HuH-7 (cell line): Measurements from ENCODE around the gene ING5.
"Not testable (repeated sequence)": the region's sequence is repeated elsewhere in the genome, so short reads cannot be mapped to it uniquely, and the experiment has no call there.

Experiments used
- DNase-seq: peaks from one replicate; pipeline ENCODE4 v3.0.0; 2011; ENCODE audit warnings: low spot score

The ING5 gene

DNA sequence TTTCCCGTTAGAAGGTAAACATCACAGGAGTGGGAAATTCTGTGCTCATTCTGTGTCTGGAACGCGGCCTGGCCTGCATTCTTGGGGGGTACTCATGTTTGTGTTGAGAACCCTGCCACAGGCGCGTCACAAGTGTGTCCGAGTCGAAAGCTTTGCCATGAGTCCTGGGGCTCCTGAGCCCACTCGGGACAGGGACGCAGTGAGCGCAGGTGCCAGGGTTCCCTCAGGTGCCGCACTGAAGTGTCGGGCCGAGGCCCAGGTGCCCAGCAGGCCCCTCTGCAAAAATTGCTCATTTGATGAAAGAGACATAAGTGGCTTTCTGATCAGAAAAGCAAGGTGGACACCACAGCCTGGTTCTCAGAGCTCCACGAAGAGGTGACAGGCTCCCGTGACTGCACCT is 37.3 kb downstream of the ING5 start:
- DNase-seq, result no peak

DNA sequence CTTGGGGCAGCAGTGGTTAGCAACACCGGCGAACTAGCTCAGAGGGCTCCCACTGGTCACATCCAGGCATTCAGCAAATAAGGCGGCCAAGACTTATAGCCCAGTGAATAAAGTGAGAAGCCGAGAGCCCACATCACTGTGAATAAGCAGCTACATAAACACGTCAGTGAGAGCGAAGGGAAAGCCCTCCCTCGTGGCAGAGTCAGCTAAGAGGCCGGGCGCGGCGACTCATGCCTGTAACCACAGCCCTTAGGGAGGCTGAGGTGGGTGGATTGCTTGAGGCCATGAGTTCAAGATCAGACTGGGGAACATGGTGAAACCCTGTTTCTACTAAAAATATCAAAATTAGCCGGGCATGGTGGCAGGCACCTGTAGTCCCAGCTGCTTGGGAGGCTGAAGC is 37.8 kb downstream of the ING5 start:
- no peak for DNase-seq

DNA sequence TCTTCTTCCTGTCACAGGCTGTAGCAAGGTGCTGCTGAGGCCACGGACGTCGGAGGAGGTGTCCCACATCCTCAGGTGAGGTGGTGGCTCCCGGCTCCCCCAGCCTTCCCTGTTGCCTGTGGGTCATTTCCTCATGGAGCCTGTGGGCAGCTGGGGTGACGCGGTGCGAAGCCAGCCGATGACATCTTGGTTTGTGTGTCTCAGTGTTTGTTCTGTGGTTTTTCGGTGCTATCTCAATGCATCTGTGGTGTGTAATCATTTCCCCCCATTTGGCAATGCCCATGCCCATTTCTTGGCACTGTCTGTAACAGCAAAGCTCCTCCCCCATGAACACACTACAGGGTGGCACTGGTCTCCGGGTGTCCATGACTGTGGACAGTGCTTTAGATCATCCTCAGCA is 39.2 kb downstream of the ING5 start:
- DNase-seq, result no peak

DNA sequence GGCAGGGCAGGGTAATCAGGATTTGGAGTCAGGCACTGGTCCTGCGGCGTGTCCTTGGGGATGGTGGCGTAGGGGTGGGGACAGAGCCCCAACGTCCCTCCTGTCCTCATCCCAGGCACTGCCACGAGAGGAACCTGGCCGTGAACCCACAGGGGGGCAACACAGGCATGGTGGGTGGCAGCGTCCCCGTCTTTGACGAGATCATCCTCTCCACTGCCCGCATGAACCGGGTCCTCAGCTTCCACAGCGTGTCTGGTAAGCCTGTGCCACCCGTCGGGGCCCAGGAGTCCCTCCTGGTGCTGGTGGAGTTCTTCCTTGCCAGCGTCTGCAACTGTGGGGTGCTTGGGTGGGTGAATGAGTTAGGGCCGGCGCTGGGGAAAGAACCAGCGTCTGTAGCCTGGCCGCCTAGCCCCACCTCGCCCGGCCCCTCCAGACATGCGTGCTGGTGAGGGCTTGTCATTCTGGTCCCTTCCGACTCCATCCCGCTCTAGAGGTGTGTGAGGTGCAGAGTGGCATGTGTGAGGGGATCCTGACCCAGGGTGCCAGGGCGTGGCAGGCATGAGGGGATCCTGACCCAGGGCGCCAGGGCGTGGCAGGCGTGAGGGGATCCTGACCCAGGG is 40.6 kb downstream of the ING5 start:
- DNase-seq, result no peak

DNA sequence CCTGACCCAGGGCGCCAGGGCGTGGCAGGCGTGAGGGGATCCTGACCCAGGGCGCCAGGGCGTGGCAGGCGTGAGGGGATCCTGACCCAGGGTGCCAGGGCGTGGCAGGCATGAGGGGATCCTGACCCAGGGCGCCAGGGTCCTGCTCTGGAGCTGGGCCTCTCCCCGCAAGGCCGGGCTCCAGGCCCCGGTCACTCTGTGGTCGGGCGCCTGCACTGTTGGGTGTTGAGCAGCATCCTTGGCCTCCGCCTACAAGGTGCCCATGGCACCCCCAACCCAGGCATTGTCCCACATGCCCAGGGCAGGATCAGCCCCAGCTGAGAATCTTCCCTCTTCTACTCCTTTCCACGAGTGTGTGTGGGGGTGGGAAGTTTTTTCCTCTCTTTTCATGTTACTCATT is 41.2 kb downstream of the ING5 start:
- DNase-seq, result not testable (repeated sequence)

DNA sequence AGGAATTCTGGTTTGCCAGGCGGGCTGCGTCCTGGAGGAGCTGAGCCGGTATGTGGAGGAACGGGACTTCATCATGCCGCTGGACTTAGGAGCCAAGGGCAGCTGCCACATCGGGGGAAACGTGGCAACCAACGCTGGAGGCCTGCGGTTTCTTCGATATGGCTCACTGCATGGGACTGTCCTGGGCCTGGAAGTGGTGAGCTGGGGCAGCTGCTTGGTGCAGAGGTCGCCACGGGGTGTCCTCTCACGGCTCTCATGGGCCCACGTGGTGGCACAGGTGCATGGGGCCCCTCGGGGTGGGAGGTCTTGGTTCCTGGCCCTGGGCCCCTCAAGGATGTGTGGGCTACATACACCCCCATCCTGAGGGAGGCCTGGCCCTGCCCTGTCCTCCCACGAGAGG is 41.8 kb downstream of the ING5 start:
- no peak for DNase-seq

DNA sequence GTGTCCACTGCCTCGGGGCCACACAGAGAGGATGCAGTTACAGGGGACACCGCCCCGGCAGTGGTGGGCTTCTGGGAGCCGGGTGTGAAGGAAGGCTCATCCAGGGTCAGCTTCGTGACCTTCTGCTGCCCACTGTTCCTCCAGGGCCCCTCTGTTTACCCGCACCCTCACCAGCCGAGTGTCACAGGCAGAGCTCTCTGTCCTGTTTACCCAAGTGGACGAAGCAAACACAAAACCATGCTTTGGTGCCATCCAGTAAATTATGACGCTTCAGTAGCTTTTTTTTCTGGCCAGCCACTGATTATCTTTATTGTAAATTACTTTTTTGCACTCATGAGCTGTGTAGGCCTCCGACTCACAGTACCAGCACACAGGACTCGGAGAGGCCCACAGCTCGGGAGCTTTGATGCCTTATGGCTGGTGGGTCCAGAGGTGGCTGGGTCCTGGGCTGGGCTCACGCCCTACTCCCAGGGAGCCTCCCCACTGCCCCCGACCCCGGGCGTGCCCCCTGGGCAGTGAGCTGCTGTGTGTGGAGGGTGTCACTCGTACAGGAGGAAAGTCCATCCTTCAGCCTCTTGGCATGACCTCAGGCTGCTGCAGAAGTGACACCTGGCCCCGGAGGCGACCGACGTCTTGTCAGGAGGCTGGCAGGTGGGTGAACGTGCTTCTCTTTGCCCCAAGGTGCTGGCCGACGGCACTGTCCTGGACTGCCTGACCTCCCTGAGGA is 42.4 kb downstream of the ING5 start:
- no peak for DNase-seq

DNA sequence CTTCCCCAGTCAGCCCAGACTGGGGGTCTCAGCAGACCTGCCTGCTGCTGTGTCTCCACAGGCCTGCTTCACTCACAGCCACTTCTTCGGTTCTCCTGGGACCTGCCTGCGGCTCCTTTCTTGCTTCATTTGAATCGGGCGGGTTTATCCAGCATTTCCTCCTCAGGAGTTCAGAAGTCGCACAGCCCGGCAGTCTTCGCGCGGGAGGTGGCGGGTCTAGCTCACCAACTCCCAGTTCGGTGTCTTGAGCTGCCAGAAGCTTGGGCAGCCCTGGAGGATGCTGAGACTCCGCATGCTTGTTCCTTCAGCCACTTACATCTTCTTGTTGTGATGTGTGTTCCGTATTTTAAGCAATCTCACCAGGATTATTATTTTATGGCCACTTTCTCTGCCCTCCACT is 43.4 kb downstream of the ING5 start:
- no peak for DNase-seq

DNA sequence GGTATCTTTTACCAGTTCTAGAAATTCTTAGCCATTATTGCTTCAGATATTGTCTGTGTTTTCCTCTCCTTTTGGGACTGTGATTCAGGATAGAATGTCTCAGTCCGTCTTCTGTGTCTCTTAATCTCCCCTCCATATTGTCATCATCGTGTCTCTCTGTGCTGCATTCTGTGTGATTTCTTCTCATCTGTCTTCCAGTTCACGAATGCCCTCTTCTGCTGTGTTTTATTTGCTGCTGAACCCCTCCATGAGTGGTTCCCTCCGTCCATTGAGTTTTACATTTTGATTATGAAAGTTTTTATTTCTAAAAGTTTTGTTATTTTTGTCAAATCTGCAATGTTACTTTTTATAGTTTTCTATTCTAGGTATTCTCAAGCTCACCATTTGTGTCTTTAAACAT is 44.2 kb downstream of the ING5 start:
- DNase-seq, result no peak

DNA sequence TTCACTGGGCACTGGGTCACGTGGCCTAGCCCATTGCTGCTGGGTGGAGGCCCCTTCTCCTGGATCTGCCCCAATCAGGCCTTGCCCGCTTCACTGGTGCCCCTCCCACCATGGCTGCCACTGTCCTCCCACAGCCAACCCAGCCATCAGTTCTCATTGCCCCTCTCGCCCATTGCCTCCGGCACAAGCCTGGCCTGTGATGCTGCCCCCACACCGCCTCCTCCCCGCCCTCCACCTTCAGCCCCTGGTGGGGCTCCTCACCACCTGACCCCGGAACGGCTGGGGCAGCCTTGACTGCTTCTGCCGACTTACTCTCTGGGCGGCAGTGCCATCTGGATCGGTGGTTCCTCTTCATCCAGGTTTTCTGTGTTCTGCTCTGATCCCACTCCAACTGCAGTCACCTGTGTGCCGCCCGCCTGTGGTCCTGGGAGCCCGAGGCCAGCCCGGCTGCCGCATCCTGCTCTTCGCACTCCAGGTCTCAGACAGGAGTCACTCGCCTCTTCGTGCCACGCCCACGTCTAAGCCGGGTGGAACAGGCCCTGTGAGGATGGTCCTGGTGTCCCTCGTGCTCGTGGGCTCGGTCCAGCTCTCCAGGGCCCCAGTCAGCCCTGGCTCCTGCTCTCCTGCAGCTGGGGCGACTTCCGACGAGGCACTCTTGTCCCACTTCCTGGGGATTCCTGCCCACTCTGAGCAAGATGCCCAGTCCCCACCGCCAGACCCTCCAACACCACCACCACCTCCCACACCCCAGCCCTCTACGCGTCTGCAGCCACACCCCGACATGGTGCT is 46.8 kb downstream of the ING5 start:
- DNase-seq, result no peak

DNA sequence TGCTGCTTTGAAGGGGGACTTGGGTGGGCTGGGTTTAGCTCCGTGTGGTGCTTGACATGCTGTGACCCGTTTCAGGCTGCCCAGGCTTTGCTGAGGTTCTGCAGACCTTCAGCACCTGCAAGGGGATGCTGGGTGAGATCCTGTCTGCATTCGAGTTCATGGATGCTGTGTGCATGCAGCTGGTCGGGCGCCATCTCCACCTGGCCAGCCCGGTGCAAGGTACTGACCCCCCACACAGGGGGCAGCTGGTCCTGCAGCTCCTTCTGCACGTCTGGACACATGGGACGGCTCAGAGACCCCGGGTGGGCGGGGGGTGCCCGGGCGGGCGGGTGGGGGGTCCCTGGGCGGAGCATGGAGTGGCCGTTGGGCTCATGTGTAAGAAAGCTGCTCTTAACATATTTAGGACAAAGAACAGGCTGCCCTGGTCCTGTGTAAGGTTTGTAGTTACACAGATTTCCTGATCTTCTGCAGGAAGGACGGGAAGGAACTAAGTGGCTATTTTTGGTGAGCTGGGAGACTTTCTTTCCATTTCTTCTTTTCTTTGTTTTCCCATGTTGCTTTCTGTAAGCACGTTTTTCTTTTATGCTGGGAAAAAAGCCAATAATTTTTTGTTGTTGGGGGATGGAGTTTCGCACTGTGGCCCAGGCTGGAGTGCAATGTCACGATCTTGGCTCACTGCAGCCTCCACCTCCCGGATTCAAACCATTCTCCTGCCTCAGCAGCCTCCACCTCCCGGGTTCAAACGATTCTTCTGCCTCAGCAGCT is 48.4 kb downstream of the ING5 start:
- DNase-seq, result no peak

DNA sequence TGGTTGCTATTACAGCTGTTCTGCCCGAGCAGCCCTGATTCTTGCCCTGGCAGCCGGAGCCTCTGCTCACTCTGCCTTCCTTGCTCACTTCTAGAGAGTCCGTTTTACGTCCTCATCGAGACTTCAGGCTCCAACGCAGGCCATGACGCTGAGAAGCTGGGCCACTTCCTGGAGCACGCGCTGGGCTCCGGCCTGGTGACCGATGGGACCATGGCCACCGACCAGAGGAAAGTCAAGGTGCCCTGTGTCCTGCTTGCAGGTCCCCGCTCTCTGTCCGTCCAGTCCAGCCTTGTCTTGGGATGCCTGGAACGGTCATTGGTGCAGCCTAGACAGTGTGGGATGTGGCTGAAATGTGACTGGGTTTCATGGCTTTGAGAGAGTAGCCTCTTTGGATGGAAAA is 49.3 kb downstream of the ING5 start:
- DNase-seq, result no peak

DNA sequence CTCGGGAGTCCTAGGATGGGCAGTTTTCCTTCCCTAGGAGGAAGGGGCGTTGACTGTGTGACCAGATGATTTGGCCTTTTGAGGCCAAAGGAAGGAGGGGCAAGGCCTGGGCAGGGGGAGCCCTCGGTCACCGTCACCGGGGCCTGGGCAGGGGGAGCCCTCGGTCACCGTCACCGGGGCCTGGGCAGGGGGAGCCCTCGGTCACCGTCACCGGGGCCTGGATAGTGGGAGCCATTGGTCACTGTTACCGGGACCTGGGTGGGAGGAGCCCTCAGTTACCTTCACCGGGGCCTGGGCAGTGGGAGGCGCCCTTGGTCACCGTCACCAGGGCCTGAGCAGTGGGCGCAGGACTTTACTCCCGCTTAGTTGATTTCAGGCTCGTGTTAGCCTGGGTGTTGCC is 49.9 kb downstream of the ING5 start:
- no peak for DNase-seq

DNA sequence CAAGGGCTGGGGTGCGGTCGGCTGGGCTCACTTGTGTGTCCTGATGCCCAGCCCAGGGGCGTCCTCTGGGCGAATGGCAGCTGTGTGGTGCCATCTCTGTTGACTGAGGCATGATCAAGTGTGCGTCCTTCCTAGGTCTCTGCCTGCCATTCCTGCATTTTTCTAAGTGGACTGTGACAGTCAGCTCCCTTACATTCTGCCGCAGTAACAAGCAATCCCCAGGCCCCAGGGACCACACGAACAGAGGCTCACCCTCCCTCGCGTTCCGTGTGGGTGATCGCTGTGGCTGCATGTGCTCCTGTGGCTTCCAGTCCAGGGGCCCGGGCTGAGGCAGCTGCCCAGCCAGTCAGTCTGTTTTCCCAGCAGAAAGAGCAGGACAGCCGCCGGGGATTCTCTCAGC is 50.4 kb downstream of the ING5 start:
- no peak for DNase-seq

DNA sequence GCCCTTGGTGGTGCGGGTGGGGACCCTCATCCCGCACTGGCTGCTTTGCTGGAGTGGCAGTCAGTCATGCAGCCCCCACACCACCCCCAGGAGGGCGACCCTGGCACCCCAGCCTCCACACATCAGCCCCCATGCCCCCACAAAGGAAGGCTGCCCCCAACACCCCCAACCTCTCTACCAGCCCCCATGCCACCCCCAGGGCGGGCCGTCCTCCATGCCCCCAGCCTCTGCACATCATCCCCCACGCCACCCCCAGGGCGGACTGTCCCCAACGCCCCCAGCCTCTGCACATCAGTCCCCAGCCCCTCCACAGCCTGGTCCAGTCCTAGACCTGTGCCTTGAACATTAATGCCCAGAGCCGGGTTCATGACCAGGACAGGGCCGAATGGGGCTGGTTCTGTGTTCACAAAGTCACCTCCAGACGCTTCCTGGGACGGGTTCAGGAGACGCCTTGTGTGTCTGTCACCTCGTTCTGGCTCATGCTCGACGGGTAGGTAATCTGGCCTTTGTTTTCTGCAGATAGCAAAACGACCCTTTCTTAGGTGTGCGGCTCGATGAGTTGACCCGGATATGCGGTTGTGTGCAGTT is 50.9 kb downstream of the ING5 start:
- no peak for DNase-seq

DNA sequence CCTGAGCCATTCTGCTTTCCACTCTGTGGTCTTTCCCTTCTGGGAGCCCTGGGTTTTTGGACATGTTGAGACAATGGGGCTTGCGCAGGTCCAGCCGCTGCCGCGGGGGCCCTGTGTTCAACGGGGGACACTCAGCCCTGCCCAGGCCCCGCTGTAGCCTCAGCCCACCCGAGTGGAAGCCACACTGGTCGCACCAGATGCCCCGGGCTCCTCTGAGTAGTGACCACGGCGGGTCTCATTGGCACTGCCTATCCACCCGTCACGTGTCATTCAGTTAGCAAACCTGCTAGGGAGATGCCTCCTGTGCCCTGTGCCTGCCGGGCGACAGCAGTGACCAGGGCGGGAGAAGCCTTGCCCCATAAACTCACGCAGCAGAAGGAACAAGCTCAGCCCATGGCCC is 51.7 kb downstream of the ING5 start:
- DNase-seq, result no peak

DNA sequence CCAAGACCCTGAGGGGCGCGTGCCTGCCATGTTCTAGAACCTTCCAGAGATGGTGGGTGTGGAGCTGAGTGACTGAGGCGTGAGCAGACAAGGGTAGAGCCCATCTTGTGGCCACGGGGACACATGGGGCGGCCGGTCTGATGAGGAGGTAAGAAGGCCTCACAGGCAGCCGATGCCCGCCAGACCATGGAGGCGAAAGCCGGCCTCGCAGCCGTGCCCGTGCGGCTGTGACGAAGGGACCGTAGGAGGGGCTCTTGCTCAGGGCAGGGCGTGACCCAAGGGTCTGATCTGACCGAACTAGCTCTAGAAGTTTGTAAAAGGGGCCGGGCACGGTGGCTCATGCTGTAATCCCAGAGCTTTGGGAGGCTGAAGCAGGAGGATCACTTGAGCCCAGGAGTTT is 52.2 kb downstream of the ING5 start:
- DNase-seq, result no peak

DNA sequence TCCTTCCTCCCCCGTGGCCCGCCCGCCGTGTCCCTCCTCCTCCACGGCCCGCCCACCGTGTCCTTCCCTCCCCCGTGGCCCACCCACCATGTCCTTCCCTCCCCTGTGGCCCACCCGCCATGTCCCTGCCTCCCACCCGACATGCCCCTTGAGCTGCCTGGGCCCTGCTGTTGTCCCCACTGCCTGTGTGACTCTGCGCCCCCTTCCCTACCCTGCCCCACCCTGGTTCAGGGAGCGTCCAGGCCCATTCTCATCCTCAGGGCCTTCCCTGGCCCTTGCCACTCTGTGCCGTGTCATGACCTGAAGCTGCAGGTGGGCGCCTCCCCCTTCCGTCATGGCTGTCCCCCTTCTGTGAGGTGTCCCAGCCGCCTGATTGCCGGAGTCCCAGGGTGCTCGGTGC is 53.3 kb downstream of the ING5 start:
- no peak for DNase-seq

DNA sequence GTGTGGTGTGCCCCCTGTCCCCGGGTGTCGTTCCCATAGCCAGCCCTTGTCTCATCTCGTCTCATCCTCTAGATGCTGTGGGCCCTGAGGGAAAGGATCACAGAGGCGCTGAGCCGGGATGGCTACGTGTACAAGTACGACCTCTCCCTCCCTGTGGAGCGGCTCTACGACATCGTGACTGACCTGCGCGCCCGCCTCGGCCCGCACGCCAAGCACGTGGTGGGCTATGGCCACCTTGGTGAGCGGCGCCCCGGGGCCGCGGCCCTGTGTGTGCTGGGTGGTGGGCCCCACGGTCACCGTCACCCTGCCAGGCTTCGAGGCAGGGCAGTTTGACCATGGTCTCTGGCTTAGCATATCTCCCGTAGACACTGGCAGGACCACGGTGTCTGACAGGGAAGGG is 53.9 kb downstream of the ING5 start:
- DNase-seq, result no peak

DNA sequence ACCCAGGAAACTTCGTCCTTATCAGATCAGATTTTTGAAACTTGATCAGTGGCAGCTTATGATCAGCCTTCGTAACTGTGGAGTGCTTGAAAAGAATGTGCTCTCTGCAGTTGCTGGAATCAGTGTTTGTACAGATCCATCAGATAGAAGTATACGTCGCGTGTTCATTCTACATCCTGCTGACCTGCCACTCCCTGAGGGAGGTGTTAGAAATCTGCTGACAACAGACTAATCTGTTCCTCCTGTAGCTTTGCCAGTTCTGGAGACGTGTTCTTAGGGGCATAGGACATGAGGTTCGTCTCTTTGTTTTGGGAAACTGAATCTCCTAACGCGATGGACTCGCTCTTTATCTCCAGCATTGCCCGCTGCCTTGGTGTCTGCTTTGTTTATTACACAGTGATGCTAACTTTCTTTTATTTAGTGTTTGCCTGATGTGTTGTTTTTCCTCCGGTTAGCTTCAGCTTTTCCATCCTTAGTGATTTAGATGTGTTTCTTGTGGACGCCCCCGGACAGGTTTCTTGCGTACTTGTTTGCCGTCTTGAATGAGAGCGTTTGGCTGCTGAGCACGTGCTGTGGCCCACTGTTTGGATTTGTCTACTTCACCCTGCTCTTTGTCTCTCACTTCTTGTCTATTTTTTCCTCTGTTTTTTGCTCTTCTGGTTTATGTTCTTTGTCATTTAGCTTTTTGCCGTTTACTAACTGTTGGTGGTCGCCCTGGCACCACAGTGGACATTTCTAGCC is 57.4 kb downstream of the ING5 start:
- DNase-seq, result no peak

DNA sequence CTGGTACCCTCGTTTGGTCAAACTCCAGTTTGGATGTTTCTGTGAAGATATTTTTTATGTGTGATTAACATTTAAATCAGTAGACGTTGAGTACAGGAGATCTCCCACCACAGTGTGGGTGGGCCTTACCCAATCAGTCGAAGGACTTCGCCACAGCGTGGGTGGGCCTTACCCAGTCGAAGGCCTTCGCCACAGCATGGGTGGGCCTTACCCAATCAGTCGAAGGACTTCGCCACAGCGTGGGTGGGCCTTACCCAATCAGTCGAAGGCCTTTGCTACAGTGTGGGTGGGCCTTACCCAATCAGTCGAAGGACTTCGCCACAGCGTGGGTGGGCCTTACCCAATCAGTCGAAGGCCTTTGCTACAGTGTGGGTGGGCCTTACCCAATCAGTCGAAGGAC is 58.1 kb downstream of the ING5 start:
- DNase-seq, result not testable (repeated sequence)
